ENCODE measurements around the gene MTMR4.
"Not testable (repeated sequence)": the region's sequence is repeated elsewhere in the genome, so short reads cannot be mapped to it uniquely, and the experiment has no call there.

MTMR4 gene

GRCh38 chr17:58527306-58527705 is 12.9 kb upstream of the MTMR4 start:
- no peak for DNase-seq (ENCODE audit: low read depth in 1 of 2, low spot score in 1 of 2)

GRCh38 chr17:58525239-58525638 is 10.8 kb upstream of the MTMR4 start:
- DNase-seq (ENCODE audit: low read depth in 1 of 2, low spot score in 1 of 2): no peak

- no peak for DNase-seq (ENCODE audit: low read depth in 1 of 2, low spot score in 1 of 2)
These were observed 7.2 kb upstream of the MTMR4 start for GRCh38 chr17:58521680-58522079.

GRCh38 chr17:58520843-58521430 is 6.5 kb upstream of the MTMR4 start:
- DNase-seq (ENCODE audit: low read depth in 1 of 2, low spot score in 1 of 2): no peak

- peak; percentile 98 to 99 for DNase-seq (ENCODE audit: low read depth in 1 of 2, low spot score in 1 of 2)
These were observed 3.6 kb upstream of the MTMR4 start for GRCh38 chr17:58517928-58518609.

- no peak for DNase-seq (ENCODE audit: low read depth in 1 of 2, low spot score in 1 of 2)
These were observed 3.0 kb upstream of the MTMR4 start for GRCh38 chr17:58517378-58517927.

GRCh38 chr17:58516644-58517377 is 2.4 kb upstream of the MTMR4 start:
- no peak for DNase-seq (ENCODE audit: low read depth in 1 of 2, low spot score in 1 of 2)

GRCh38 chr17:58515286-58515685 is 848 bp upstream of the MTMR4 start:
- DNase-seq (ENCODE audit: low read depth in 1 of 2, low spot score in 1 of 2): no peak

GRCh38 chr17:58514770-58515157 is 326 bp upstream of the MTMR4 start:
- no peak for DNase-seq (ENCODE audit: low read depth in 1 of 2, low spot score in 1 of 2)

- no peak for DNase-seq (ENCODE audit: low read depth in 1 of 2, low spot score in 1 of 2)
These were observed 1.0 kb downstream of the MTMR4 start for GRCh38 chr17:58513267-58513964.

- no peak for DNase-seq (ENCODE audit: low read depth in 1 of 2, low spot score in 1 of 2)
These were observed 4.4 kb downstream of the MTMR4 start for GRCh38 chr17:58510075-58510474.

GRCh38 chr17:58508341-58509067 is 5.9 kb downstream of the MTMR4 start:
- no peak for DNase-seq (ENCODE audit: low read depth in 1 of 2, low spot score in 1 of 2)

GRCh38 chr17:58507123-58507634 is 7.3 kb downstream of the MTMR4 start:
- DNase-seq (ENCODE audit: low read depth in 1 of 2, low spot score in 1 of 2): no peak

GRCh38 chr17:58506354-58507080 is 7.9 kb downstream of the MTMR4 start:
- no peak for DNase-seq (ENCODE audit: low read depth in 1 of 2, low spot score in 1 of 2)

- DNase-seq (ENCODE audit: low read depth in 1 of 2, low spot score in 1 of 2): no peak
These were observed 9.5 kb downstream of the MTMR4 start for GRCh38 chr17:58504826-58505351.

- DNase-seq (ENCODE audit: low read depth in 1 of 2, low spot score in 1 of 2): no peak
These were observed 10.6 kb downstream of the MTMR4 start for GRCh38 chr17:58503866-58504265.

GRCh38 chr17:58503134-58503533 is 11.3 kb downstream of the MTMR4 start:
- not testable (repeated sequence) for DNase-seq (ENCODE audit: low read depth in 1 of 2, low spot score in 1 of 2)

- DNase-seq (ENCODE audit: low read depth in 1 of 2, low spot score in 1 of 2): no peak
These were observed 13.0 kb downstream of the MTMR4 start for GRCh38 chr17:58501451-58501850.

- no peak for DNase-seq (ENCODE audit: low read depth in 1 of 2, low spot score in 1 of 2)
These were observed 16.1 kb downstream of the MTMR4 start for GRCh38 chr17:58498177-58498828.

Measured in activated T-helper 1 cell treated with anti-CD3 and anti-CD28 coated beads, Interleukin-2, amount 50 U/mL, for 16 hours (primary cell).